HEK293 (cell line): ENCODE data around the gene ZSCAN10.

Experiments
- CTCF ChIA-PET: fragments of 350-600 bp; formaldehyde crosslinking; extraction: SDS; loops from one replicate; lab custom pipeline; 2021; ENCODE audit warnings: antibody characterized with exemption; lab: Yijun Ruan, JAX
- POLR2A ChIA-PET: fragments of 300-600 bp; formaldehyde crosslinking; extraction: SDS; loops from one replicate; lab custom pipeline; 2020; ENCODE audit warnings: antibody characterized with exemption, inconsistent platforms; lab: Yijun Ruan, JAX
- H3K27ac ChIP-seq: fragments of 200-500 bp; sonication (Bioruptor generic); 2 replicates; pipeline ENCODE4 v1.5.1; 2014; ENCODE audit warnings: low read depth, low read length, control low read depth, inconsistent platforms; ENCODE audit errors: extremely low read depth
- H3K36me3 ChIP-seq, 2 experiments: fragments of 200-500 bp in 1 of 2; sonication (Bioruptor generic) in 1 of 2; 1 replicate in 1 of 2; 2 replicates in 1 of 2; pipeline ENCODE4 v1.5.1; 2014 to 2017; ENCODE audit warnings: inconsistent platforms in 2 of 2, low read length in 2 of 2; ENCODE audit not compliant: control insufficient read depth in 2 of 2, insufficient read depth in 1 of 2
- H3K4me1 ChIP-seq: fragments of 200-500 bp; sonication (Bioruptor generic); 2 replicates; pipeline ENCODE4 v1.5.1; 2014; ENCODE audit warnings: mild to moderate bottlenecking, low read length, inconsistent platforms; ENCODE audit not compliant: control insufficient read depth, insufficient read depth
- H3K4me3 ChIP-seq: 2 replicates; pipeline ENCODE4 v1.5.1; 2011; ENCODE audit warnings: low read depth, mild to moderate bottlenecking, control low read depth, low read length, moderate library complexity
- H3K9me3 ChIP-seq: fragments of 200-500 bp; sonication (Bioruptor generic); 2 replicates; pipeline ENCODE4 v1.5.1; 2014; ENCODE audit warnings: low read depth, low read length, inconsistent platforms; ENCODE audit not compliant: control insufficient read depth, insufficient read depth
- AEBP2 ChIP-seq: fragments of 450-650 bp; formaldehyde crosslinking; IDR thresholded peaks from 2 replicates; pipeline ENCODE4 v1.5.1; 2016; ENCODE audit warnings: missing biosample characterization, missing genetic modification characterization, borderline replicate concordance
- EGR2 ChIP-seq: fragments of 450-650 bp; formaldehyde crosslinking; IDR thresholded peaks from 2 replicates; pipeline ENCODE4 v1.5.1; 2016; ENCODE audit warnings: low read depth, missing biosample characterization, missing genetic modification characterization
- PRDM1 ChIP-seq: fragments of 450-650 bp; formaldehyde crosslinking; IDR thresholded peaks from 2 replicates; pipeline ENCODE4; 2016; ENCODE audit warnings: missing biosample characterization, missing genetic modification characterization
- PRDM4 ChIP-seq: fragments of 450-650 bp; formaldehyde crosslinking; IDR thresholded peaks from 2 replicates; pipeline ENCODE4 v1.5.1; 2017; ENCODE audit warnings: missing biosample characterization, missing genetic modification characterization
- SP2 ChIP-seq: fragments of 450-650 bp; formaldehyde crosslinking; IDR thresholded peaks from 2 replicates; pipeline ENCODE4 v1.5.1; 2016; ENCODE audit warnings: missing biosample characterization, missing genetic modification characterization
- WT1 ChIP-seq: fragments of 450-650 bp; formaldehyde crosslinking; IDR thresholded peaks from 2 replicates; pipeline ENCODE4 v1.5.1; 2016; ENCODE audit warnings: missing biosample characterization, missing genetic modification characterization
- ZBTB44 ChIP-seq: fragments of 450-650 bp; IDR thresholded peaks from 2 replicates; pipeline ENCODE4 v1.5.1; 2018; ENCODE audit warnings: missing biosample characterization, mild to moderate bottlenecking, missing genetic modification characterization
- ZBTB49 ChIP-seq: fragments of 450-650 bp; formaldehyde crosslinking; IDR thresholded peaks from 2 replicates; pipeline ENCODE4 v1.5.1; 2016; ENCODE audit warnings: missing biosample characterization, missing genetic modification characterization, low read depth
- ZBTB7A ChIP-seq: fragments of 450-650 bp; formaldehyde crosslinking; IDR thresholded peaks from 2 replicates; pipeline ENCODE4 v1.5.1; 2016; ENCODE audit warnings: low read depth, missing biosample characterization, missing genetic modification characterization
- ZNF169 ChIP-seq: fragments of 450-650 bp; formaldehyde crosslinking; IDR thresholded peaks from 2 replicates; pipeline ENCODE4 v1.5.1; 2016; ENCODE audit warnings: missing biosample characterization, missing genetic modification characterization
- ZNF175 ChIP-seq: fragments of 450-650 bp; formaldehyde crosslinking; IDR thresholded peaks from 2 replicates; pipeline ENCODE4 v1.5.1; 2016; ENCODE audit warnings: missing biosample characterization, missing genetic modification characterization
- ZNF211 ChIP-seq: fragments of 450-650 bp; formaldehyde crosslinking; IDR thresholded peaks from 2 replicates; pipeline ENCODE4 v1.5.1; 2016; ENCODE audit warnings: low read depth, missing biosample characterization, missing genetic modification characterization
- ZNF214 ChIP-seq: fragments of 450-650 bp; formaldehyde crosslinking; IDR thresholded peaks from 2 replicates; pipeline ENCODE4 v1.5.1; 2017; ENCODE audit warnings: missing biosample characterization, mild to moderate bottlenecking, missing genetic modification characterization, borderline replicate concordance
- ZNF266 ChIP-seq: fragments of 450-650 bp; formaldehyde crosslinking; IDR thresholded peaks from 2 replicates; pipeline ENCODE4 v1.5.1; 2016; ENCODE audit warnings: missing biosample characterization, missing genetic modification characterization, low read depth
- ZNF335 ChIP-seq: fragments of 450-650 bp; formaldehyde crosslinking; conservative IDR thresholded peaks from 2 replicates; pipeline ENCODE4 v1.5.1; 2016; ENCODE audit warnings: missing biosample characterization, missing genetic modification characterization
- ZNF623 ChIP-seq: fragments of 450-650 bp; formaldehyde crosslinking; IDR thresholded peaks from 2 replicates; pipeline ENCODE4 v1.5.1; 2016; ENCODE audit warnings: missing biosample characterization, missing genetic modification characterization
- ZNF654 ChIP-seq: fragments of 450-650 bp; formaldehyde crosslinking; IDR thresholded peaks from 2 replicates; pipeline ENCODE4 v1.5.1; 2016; ENCODE audit warnings: low read depth, missing biosample characterization, missing genetic modification characterization
- ZNF660 ChIP-seq: fragments of 450-650 bp; IDR thresholded peaks from 2 replicates; pipeline ENCODE4 v1.5.1; 2018; ENCODE audit warnings: missing biosample characterization, mild to moderate bottlenecking, missing genetic modification characterization
- ZNF664 ChIP-seq: fragments of 450-650 bp; formaldehyde crosslinking; IDR thresholded peaks from 2 replicates; pipeline ENCODE4 v1.5.1; 2016; ENCODE audit warnings: missing biosample characterization, missing genetic modification characterization
- ZNF707 ChIP-seq: fragments of 450-650 bp; formaldehyde crosslinking; IDR thresholded peaks from 2 replicates; pipeline ENCODE4 v1.5.1; 2016; ENCODE audit warnings: missing biosample characterization, missing genetic modification characterization
- ZNF792 ChIP-seq: fragments of 450-650 bp; formaldehyde crosslinking; IDR thresholded peaks from 2 replicates; pipeline ENCODE4 v1.5.1; 2016; ENCODE audit warnings: missing biosample characterization, missing genetic modification characterization
- TF ChIP-seq, protein P1 (sequence below): fragments of 450-650 bp; formaldehyde crosslinking; IDR thresholded peaks from 2 replicates; pipeline ENCODE4 v1.5.1; 2016; ENCODE audit warnings: missing biosample characterization, missing genetic modification characterization
- TF ChIP-seq, protein P2 (sequence below): fragments of 450-650 bp; formaldehyde crosslinking; IDR thresholded peaks from 2 replicates; pipeline ENCODE4 v1.5.1; 2016; ENCODE audit warnings: missing biosample characterization, missing genetic modification characterization
- TF ChIP-seq, protein P3 (sequence below): fragments of 450-650 bp; formaldehyde crosslinking; IDR thresholded peaks from 2 replicates; pipeline ENCODE4 v1.5.1; 2016; ENCODE audit warnings: missing biosample characterization, missing genetic modification characterization

Gene ZSCAN10

DNA sequence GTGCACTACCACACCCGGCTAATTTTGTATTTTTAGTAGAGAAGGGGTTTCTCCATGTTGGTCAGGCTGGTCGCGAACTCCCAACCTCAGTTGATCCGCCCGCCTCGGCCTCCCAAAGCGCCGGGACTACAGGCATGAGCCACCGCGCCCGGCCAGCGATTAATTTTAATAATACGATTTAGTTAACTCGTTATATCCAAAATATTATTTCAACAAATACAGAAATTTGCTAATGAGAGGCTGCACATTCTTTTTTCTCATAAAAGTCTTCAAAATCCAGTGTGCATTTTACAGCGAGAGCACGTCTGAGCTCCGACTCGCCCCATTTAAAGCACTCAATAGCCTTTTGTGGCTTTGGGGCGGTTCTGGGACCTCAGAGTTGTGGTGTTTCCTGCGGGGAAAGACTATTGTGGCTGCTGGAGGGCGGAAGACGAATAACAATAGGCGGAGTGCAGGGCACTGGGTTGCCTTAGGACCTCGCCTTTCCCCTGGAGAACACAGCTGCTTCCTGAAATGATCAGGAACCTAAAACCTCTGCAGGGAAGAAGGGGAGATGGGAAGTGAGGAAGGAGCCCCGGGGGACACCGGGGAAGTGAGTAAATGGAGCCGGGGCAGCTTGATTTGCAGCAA, 2.9 kb upstream of the ZSCAN10 start (continued):
- TF ChIP-seq ZNF335 (tag by site-specific recombination), result no peak
- no peak for TF ChIP-seq ZNF623 (tag by site-specific recombination)

- Histone ChIP-seq H3K9me3 (no peaks in the 10 kb centered on the region), H3K4me1 (peaks cover 3% of the 10 kb centered on the region), H3K27ac (0 out of 2 replicates have a peak overlapping the region, but pooled peaks have one; percentile 20), H3K36me3 (no peaks in the 10 kb centered on the region), H3K4me3 (no peak overlapping the region)
- POLR2A ChIA-PET, result no interaction called here
- CTCF ChIA-PET, result interaction anchor here (0.7 to 3.6 kb wide), 7 partner anchors 21 to 1056 kb away, joined by 3 to 16 read pairs (median 3); no protein-coding TSS in a partner anchor
- TF ChIP-seq, protein P1, sequence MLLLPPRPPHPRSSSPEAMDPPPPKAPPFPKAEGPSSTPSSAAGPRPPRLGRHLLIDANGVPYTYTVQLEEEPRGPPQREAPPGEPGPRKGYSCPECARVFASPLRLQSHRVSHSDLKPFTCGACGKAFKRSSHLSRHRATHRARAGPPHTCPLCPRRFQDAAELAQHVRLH, result no peak
- TF ChIP-seq ZBTB49 (tag by site-specific recombination) (no peak), ZNF660 (tag by site-specific recombination) (0 out of 2 replicates have a peak, but pooled peaks have one; percentile 28), ZNF175 (tag by site-specific recombination) (no peak), WT1 (no peak), ZNF707 (tag by site-specific recombination) (no peak), ZNF654 (tag by site-specific recombination) (peak; percentile 38), SP2 (no peak), ZNF266 (no peak), AEBP2 (no peak), EGR2 (tag by site-specific recombination) (no peak), ZNF214 (tag by site-specific recombination) (no peak), PRDM4 (tag by site-specific recombination) (no peak), PRDM1 (tag by site-specific recombination) (no peak), ZBTB44 (tag by site-specific recombination) (no peak), ZNF169 (no peak), ZNF211 (no peak), ZNF792 (tag by site-specific recombination) (no peak), ZBTB7A (tag by site-specific recombination) (no peak), ZNF664 (tag by site-specific recombination) (no peak)
- TF ChIP-seq, protein P2, sequence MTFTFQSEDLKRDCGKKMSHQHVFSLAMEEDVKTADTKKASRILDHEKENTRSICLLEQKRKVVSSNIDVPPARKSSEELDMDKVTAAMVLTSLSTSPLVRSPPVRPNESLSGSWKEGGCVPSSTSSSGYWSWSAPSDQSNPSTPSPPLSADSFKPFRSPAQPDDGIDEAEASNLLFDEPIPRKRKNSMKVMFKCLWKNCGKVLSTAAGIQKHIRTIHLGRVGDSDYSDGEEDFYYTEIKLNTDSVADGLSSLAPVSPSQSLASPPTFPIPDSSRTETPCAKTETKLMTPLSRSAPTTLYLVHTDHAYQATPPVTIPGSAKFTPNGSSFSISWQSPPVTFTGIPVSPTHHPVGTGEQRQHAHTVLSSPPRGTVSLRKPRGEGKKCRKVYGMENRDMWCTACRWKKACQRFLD (tag by site-specific recombination), result no peak
- TF ChIP-seq, protein P3, sequence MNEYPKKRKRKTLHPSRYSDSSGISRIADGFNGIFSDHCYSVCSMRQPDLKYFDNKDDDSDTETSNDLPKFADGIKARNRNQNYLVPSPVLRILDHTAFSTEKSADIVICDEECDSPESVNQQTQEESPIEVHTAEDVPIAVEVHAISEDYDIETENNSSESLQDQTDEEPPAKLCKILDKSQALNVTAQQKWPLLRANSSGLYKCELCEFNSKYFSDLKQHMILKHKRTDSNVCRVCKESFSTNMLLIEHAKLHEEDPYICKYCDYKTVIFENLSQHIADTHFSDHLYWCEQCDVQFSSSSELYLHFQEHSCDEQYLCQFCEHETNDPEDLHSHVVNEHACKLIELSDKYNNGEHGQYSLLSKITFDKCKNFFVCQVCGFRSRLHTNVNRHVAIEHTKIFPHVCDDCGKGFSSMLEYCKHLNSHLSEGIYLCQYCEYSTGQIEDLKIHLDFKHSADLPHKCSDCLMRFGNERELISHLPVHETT (tag by site-specific recombination), result no peak
Measured at GRCh38 chr16:3101018-3101840, 2.1 kb upstream of the ZSCAN10 start.
